Prostate gland (tissue), 2 donors: Measurements from ENCODE around the gene ZKSCAN3. TPM values are rescaled to one million over a fixed set of nuclear protein-coding genes. Genes with fewer than 3 reads are reported as not detected.

Experiments used
- DNase-seq: peaks from one replicate; pipeline ENCODE4 v3.0.0-alpha.2; 2019; ENCODE audit warnings: low spot score
- H3K27ac ChIP-seq, 2 donors: fragments of 200-600 bp; sonication (generic); 2 replicates each; pipeline ENCODE4 v1.5.1; 2017 to 2019
- H3K27me3 ChIP-seq: fragments of 200-600 bp; sonication (generic); replicated peaks from 2 replicates; pipeline ENCODE4 v1.5.1; 2019; ENCODE audit not compliant: insufficient read depth
- H3K36me3 ChIP-seq, 2 donors: fragments of 200-600 bp; sonication (generic); 1 replicate in 1 of 2; 2 replicates in 1 of 2; pipeline versions ENCODE4 v1.5.1 to v1.8.1; 2017 to 2019
- H3K4me1 ChIP-seq: fragments of 200-600 bp; sonication (generic); replicated peaks from 2 replicates; pipeline ENCODE4 v1.5.1; 2019
- H3K4me3 ChIP-seq, 2 donors: fragments of 200-600 bp; sonication (generic); 2 replicates each; pipeline ENCODE4 v1.5.1; 2017 to 2019
- H3K9me3 ChIP-seq: fragments of 200-600 bp; sonication (generic); 2 replicates; pipeline ENCODE4 v1.5.1; 2017
- CTCF ChIP-seq, 4 experiments: fragments of 200-600 bp in 2 of 4; fragments of 450-650 bp in 2 of 4; sonication (generic) in 2 of 4; IDR thresholded peaks; 1 replicate in 3 of 4; 2 replicates in 1 of 4; pipeline ENCODE4 v1.5.1; 2016 to 2019; ENCODE audit warnings: antibody characterized with exemption in 4 of 4, mild to moderate bottlenecking in 2 of 4, moderate library complexity in 2 of 4
- POLR2A ChIP-seq: fragments of 450-650 bp; IDR thresholded peaks from one replicate; pipeline ENCODE4 v1.6.1; 2016; ENCODE audit warnings: antibody characterized with exemption, mild to moderate bottlenecking
- POLR2AphosphoS5 ChIP-seq: sonication (generic); formaldehyde crosslinking; IDR thresholded peaks from one replicate; pipeline ENCODE4 v1.6.1; 2017; ENCODE audit warnings: antibody characterized with exemption
- WGBS: methylation state at CpG from one replicate; pipeline ENCODE4 v1.1.5; 2018; 5-methylcytosine and 5-hydroxymethylcytosine counted together
- intact Hi-C: fragments of 100-400 bp; cut with DNase I; formaldehyde crosslinking; loops from one replicate; pipeline ENCODE4 v1.14.2; 2022
- total RNA-seq, 2 donors: library from RNA; depleted of rRNA; stranded (reverse); fragments of >200 nt; gene quantifications; one replicate each; pipeline ENCODE4 v1.1.0, GENCODE V29; 2016

ZKSCAN3 gene
- total RNA-seq, 2 donors from 2014 or later, result 5.9 to 6.5 TPM

- intact Hi-C loops, result loop anchor here (5.0 to 10.0 kb wide), 2 partner anchors 129 to 217 kb away; partner anchors contain the start of gene ZSCAN9
- 58% methylated on average over 11 of the region's 11 CpGs for WGBS
- TF ChIP-seq POLR2A (no peak), POLR2AphosphoS5 (peak; percentile 20)
- no peaks in the 10 kb centered on the region for H3K36me3 ChIP-seq
- H3K4me1 ChIP-seq, result peaks cover 4% of the 10 kb centered on the region
- no peaks in the 10 kb centered on the region for H3K27me3 ChIP-seq
- peak overlapping the region in 1 of 2 donors; percentile 85 for H3K27ac ChIP-seq
- no peak for DNase-seq
- no peak overlapping the region for H3K4me3 ChIP-seq
- no peaks in the 10 kb centered on the region for H3K9me3 ChIP-seq
These were observed 4.4 kb downstream of the ZKSCAN3 start for GRCh38 chr6:28353981-28354676.

- no peaks in the 10 kb centered on the region for H3K36me3 ChIP-seq
- peak overlapping the region in 1 of 2 donors; percentile 46 for H3K4me3 ChIP-seq
- intact Hi-C loops, result loop anchor here (5.0 to 10.0 kb wide), 2 partner anchors 130 to 218 kb away; partner anchors contain the start of gene ZSCAN9
- no peaks in the 10 kb centered on the region for H3K27me3 ChIP-seq
- WGBS, result 95% methylated on average over 10 of the region's 10 CpGs
- H3K27ac ChIP-seq, result peak overlapping the region; percentile 85 to 87
- TF ChIP-seq POLR2A, result no peak
- no peak for TF ChIP-seq CTCF (IDR thresholded peaks at IDR 0.05)
- TF ChIP-seq POLR2AphosphoS5, result no peak
- H3K9me3 ChIP-seq, result no peaks in the 10 kb centered on the region
- DNase-seq, result no peak
- peaks cover 4% of the 10 kb centered on the region for H3K4me1 ChIP-seq
These were observed 5.2 kb downstream of the ZKSCAN3 start for GRCh38 chr6:28354688-28355554.

GRCh38 chr6:28355743-28356665 is 6.3 kb downstream of the ZKSCAN3 start:
- no peaks in the 10 kb centered on the region for H3K36me3 ChIP-seq
- H3K4me3 ChIP-seq, result peak overlapping the region; percentile 41 to 46
- peaks cover 4% of the 10 kb centered on the region for H3K4me1 ChIP-seq
- no peaks in the 10 kb centered on the region for H3K9me3 ChIP-seq
- no peaks in the 10 kb centered on the region for H3K27me3 ChIP-seq
- 2% methylated on average over 19 of the region's 19 CpGs for WGBS
- TF ChIP-seq POLR2A, result no peak
- TF ChIP-seq CTCF (IDR thresholded peaks at IDR 0.05), result peak; percentile 77 to 91 (median 88)
- TF ChIP-seq POLR2AphosphoS5, result peak; percentile 70
- intact Hi-C loops, result loop anchor here (10.0 kb wide), 1 partner anchor 131 kb away; the partner anchor contains the start of gene ZSCAN9
- H3K27ac ChIP-seq, result peak overlapping the region; percentile 85 to 87
- DNase-seq, result peak; percentile 91

DNA sequence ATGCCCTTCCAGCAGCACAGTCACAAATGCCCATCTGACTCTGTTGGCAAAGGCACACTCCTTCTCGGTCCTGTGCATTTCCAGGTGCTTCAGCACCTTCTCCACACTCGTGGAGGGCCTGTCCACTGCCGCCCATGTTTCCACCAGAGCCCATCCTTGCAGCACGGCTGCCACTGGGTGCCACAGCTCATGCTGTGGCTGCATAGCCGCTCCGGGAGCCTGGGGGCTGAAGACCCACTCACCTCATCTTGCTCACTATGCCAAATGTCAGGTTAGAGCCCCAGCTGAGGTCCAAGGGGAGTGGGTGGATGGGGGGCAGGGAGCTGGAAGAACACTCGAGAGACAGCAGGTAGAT is 6.9 kb downstream of the ZKSCAN3 start:
- TF ChIP-seq POLR2A (no peak), CTCF (IDR thresholded peaks at IDR 0.05) (no peak), POLR2AphosphoS5 (no peak)
- WGBS, result 77% methylated on average over 7 of the region's 7 CpGs
- Histone ChIP-seq H3K36me3 (no peaks in the 10 kb centered on the region), H3K27ac (peak overlapping the region; percentile 85 to 87), H3K4me3 (no peak overlapping the region), H3K9me3 (no peaks in the 10 kb centered on the region), H3K27me3 (no peaks in the 10 kb centered on the region), H3K4me1 (peaks cover 4% of the 10 kb centered on the region)
- intact Hi-C loops, result loop anchor here (10.0 kb wide), 1 partner anchor 132 kb away; the partner anchor contains the start of gene ZSCAN9
- DNase-seq, result no peak
